ENCODE results near the gene IL4R. TPM values are rescaled to one million over a fixed set of nuclear protein-coding genes. Genes with fewer than 3 reads are reported as not detected.

The IL4R gene
- total and polyA plus RNA-seq, 10 of the 15 experiments (the other 5 are each of a cell fraction or from before 2014, with no cell fraction given), result 2.6 to 70.4 (median 36.6) TPM

GRCh38 chr16:27334192-27334764 is 20.5 kb downstream of the IL4R start:
- Histone ChIP-seq H3K9me3 (replicated peaks; ENCODE audit: control insufficient read depth, insufficient read depth, low read length) (peaks cover 5% of the 10 kb centered on the region; the same call in 2 of the 3 replicates), H3K36me3 (ENCODE audit: control insufficient read depth in 2 of 2, insufficient read depth in 2 of 2, low read length in 1 of 2) (peaks cover 14 to 20% of the 10 kb centered on the region in 2 experiments), H2AFZ (ENCODE audit: control insufficient read depth, low read depth, low read length) (no peak overlapping the region), H3K4me1 (ENCODE audit: control insufficient read depth, insufficient read depth, low read length) (no peaks in the 10 kb centered on the region), H3K9ac (ENCODE audit: control insufficient read depth, insufficient read depth, low read length) (no peak overlapping the region), H3K4me2 (ENCODE audit: control insufficient read depth, insufficient read depth) (no peak overlapping the region), H4K20me1 (ENCODE audit: control insufficient read depth, insufficient read depth) (no peaks in the 10 kb centered on the region), H3K27ac (ENCODE audit: control insufficient read depth, insufficient read depth) (no peak overlapping the region), H3K4me3 (no peak overlapping the region), H3K27me3 (replicated peaks in 1 of 2; ENCODE audit: control insufficient read depth in 2 of 2, insufficient read depth in 2 of 2, low read length in 1 of 2) (no peaks in the 10 kb centered on the region), H3K79me2 (ENCODE audit: control insufficient read depth, insufficient read depth, low read length) (peaks cover 2% of the 10 kb centered on the region)
- WGBS (ENCODE audit: insufficient coverage, insufficient replicate concordance, low lambda C conversion rate, missing lambda C conversion rate), result 96% methylated on average over 10 of the region's 10 CpGs
- intact Hi-C loops (cut with micrococcal nuclease; ENCODE audit: unreplicated experiment), result no loop called here
- ChIA-PET POLR2A (no interaction called here), SMC1A (ENCODE audit: uncharacterized antibody, unreplicated experiment) (no interaction called here), CTCF (interaction anchor here (1.3 kb wide), 1 partner anchor 34 kb away, joined by 4 read pairs; no protein-coding TSS in a partner anchor), RAD21 (ENCODE audit: unreplicated experiment) (interaction anchor here (0.7 kb wide), 1 partner anchor 96 kb away, joined by 3 read pairs; no protein-coding TSS in a partner anchor)
- ATAC-seq (no peak), DNase-seq (ENCODE audit: low read depth, low spot score) (no peak), FAIRE-seq (no peak)
- BruUV-seq (replicated peaks), result no TSS peak
- TF ChIP-seq NBN (IDR thresholded peaks at IDR 0.05) (no peak), SMARCA5 (IDR thresholded peaks at IDR 0.05) (no peak), BHLHE40 (IDR thresholded peaks at IDR 0.05; ENCODE audit: borderline replicate concordance in 1 of 2, low read depth in 2 of 2, low read length in 1 of 2) (no peak), NR2C1 (IDR thresholded peaks at IDR 0.05) (no peak), BACH1 (IDR thresholded peaks at IDR 0.05; ENCODE audit: borderline replicate concordance) (no peak)
- in situ Hi-C loops (cut with MboI), result no loop called here

DNA sequence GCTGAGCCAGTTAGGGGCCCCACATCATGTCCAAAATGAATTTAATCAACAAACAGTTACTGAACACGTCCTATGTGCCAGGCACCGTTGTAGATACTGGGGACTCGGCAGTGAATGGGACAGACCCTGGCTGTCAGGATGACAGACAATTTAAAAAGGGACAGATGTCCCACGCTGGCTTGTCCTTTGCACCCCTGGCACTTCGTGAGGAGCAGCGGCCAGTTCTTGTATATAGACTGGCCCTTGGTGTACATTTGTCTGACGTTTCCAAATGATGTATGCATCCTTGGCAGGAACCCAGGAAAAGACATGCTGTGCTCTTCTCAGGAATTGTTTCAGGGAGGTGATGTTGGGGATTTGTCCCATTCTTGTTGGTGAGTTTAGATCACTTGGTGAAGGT is 21.1 kb downstream of the IL4R start:
- Histone ChIP-seq H3K9ac (ENCODE audit: control insufficient read depth, insufficient read depth, low read length) (no peak overlapping the region), H3K36me3 (ENCODE audit: control insufficient read depth in 2 of 2, insufficient read depth in 2 of 2, low read length in 1 of 2) (peaks cover 15 to 20% of the 10 kb centered on the region in 2 experiments), H3K79me2 (ENCODE audit: control insufficient read depth, insufficient read depth, low read length) (peaks cover 2% of the 10 kb centered on the region), H3K27me3 (replicated peaks in 1 of 2; ENCODE audit: control insufficient read depth in 2 of 2, insufficient read depth in 2 of 2, low read length in 1 of 2) (no peaks in the 10 kb centered on the region), H3K4me2 (ENCODE audit: control insufficient read depth, insufficient read depth) (no peak overlapping the region), H3K4me3 (no peak overlapping the region), H3K27ac (ENCODE audit: control insufficient read depth, insufficient read depth) (no peak overlapping the region), H3K9me3 (replicated peaks; ENCODE audit: control insufficient read depth, insufficient read depth, low read length) (peaks cover 5% of the 10 kb centered on the region; the same call in 2 of the 3 replicates), H4K20me1 (ENCODE audit: control insufficient read depth, insufficient read depth) (no peaks in the 10 kb centered on the region), H2AFZ (ENCODE audit: control insufficient read depth, low read depth, low read length) (no peak overlapping the region), H3K4me1 (ENCODE audit: control insufficient read depth, insufficient read depth, low read length) (no peaks in the 10 kb centered on the region)
- in situ Hi-C loops (cut with MboI) (no loop called here), intact Hi-C loops (cut with micrococcal nuclease; ENCODE audit: unreplicated experiment) (no loop called here)
- RAD21 ChIA-PET (ENCODE audit: unreplicated experiment), result interaction anchor here (1.1 kb wide), 1 partner anchor 38 kb away, joined by 3 read pairs; no protein-coding TSS in a partner anchor
- POLR2A ChIA-PET, result no interaction called here
- SMC1A ChIA-PET (ENCODE audit: uncharacterized antibody, unreplicated experiment), result no interaction called here
- ATAC-seq, result no peak
- CTCF ChIA-PET, result interaction anchor here (1.3 kb wide), 1 partner anchor 33 kb away, joined by 4 read pairs; no protein-coding TSS in a partner anchor
- FAIRE-seq, result no peak
- DNase-seq (ENCODE audit: low read depth, low spot score), result no peak
- 86% methylated on average over 7 of the region's 7 CpGs for WGBS (ENCODE audit: insufficient coverage, insufficient replicate concordance, low lambda C conversion rate, missing lambda C conversion rate)
- no TSS peak for BruUV-seq (replicated peaks)
- TF ChIP-seq ZNF24 (IDR thresholded peaks at IDR 0.05) (no peak), ZBTB4 (CRISPR knock-in tag; IDR thresholded peaks at IDR 0.05) (no peak), MTA3 (IDR thresholded peaks at IDR 0.05; ENCODE audit: borderline replicate concordance, low read length) (no peak), CHD1 (IDR thresholded peaks at IDR 0.05; ENCODE audit: low read depth, low read length) (no peak), NRF1 (conservative IDR thresholded peaks at IDR 0.05; ENCODE audit: low read depth, low read length) (no peak), MYB (IDR thresholded peaks at IDR 0.05; ENCODE audit: borderline replicate concordance, low read depth, low read length) (no peak), FOXM1 (IDR thresholded peaks at IDR 0.05; ENCODE audit: low read depth, low read length) (no peak), NFIC (IDR thresholded peaks at IDR 0.05; ENCODE audit: low read depth, low read length) (no peak), HDAC2 (IDR thresholded peaks at IDR 0.05) (no peak), RUNX3 (IDR thresholded peaks at IDR 0.05; ENCODE audit: low read length) (no peak)
- TF ChIP-seq, protein P1, sequence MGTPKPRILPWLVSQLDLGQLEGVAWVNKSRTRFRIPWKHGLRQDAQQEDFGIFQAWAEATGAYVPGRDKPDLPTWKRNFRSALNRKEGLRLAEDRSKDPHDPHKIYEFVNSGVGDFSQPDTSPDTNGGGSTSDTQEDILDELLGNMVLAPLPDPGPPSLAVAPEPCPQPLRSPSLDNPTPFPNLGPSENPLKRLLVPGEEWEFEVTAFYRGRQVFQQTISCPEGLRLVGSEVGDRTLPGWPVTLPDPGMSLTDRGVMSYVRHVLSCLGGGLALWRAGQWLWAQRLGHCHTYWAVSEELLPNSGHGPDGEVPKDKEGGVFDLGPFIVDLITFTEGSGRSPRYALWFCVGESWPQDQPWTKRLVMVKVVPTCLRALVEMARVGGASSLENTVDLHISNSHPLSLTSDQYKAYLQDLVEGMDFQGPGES (IDR thresholded peaks at IDR 0.05), result no peak
